Smooth muscle cell of trachea (primary cell): ENCODE results near the gene PFN4. TPM values are rescaled to one million over a fixed set of nuclear protein-coding genes. Genes with fewer than 3 reads are reported as not detected.

ENCODE experiments used
- total RNA-seq: library from RNA; depleted of rRNA; stranded (reverse); fragments of >200 nt; gene quantifications from 2 replicates; pipeline ENCODE4 v1.2.1, GENCODE V29; 2014

The PFN4 gene, protein sequence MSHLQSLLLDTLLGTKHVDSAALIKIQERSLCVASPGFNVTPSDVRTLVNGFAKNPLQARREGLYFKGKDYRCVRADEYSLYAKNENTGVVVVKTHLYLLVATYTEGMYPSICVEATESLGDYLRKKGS
- 0.44 and 0.83 TPM in 2 replicates for total RNA-seq

GRCh38 chr2:24123195-24123921 lies at the start of gene PFN4, which contains the start of gene FAM228B:
Gene PFN4, minus strand, starts transcription at chr2:24123334. Its CDS starts 799 bp downstream, at chr2:24122535.
Gene FAM228B, plus strand, starts transcription at chr2:24123469. Its CDS starts 893 bp downstream, at chr2:24124362.

GRCh38 chr2:24084386-24085199 lies 38.5 kb downstream of the PFN4 start, which contains the start of gene TP53I3:
Gene TP53I3, minus strand, starts transcription at chr2:24084834. Its CDS starts 508 bp downstream, at chr2:24084326.

GRCh38 chr2:24075915-24076848 lies 47.0 kb downstream of the PFN4 start, which contains the start of gene SF3B6:
Gene SF3B6, minus strand, starts transcription at chr2:24076326. Its CDS starts 97 bp downstream, at chr2:24076229.

Other genes starting within 250 kb of the PFN4 start
- 7.9 and 18.8 TPM in 2 replicates for gene ATAD2B, start 196.2 kb downstream of the PFN4 start, total RNA-seq
- gene UBXN2A, start 182.9 kb downstream of the PFN4 start, total RNA-seq = 13.4 and 13.5 TPM in 2 replicates
- 0.17 TPM in 1 of 2 replicates, not detected in the other for gene MFSD2B, start 113.2 kb downstream of the PFN4 start, total RNA-seq
- 11.2 and 12.2 TPM in 2 replicates for gene WDCP, start 75.9 kb downstream of the PFN4 start, total RNA-seq
- 10.1 and 10.9 TPM in 2 replicates for gene FKBP1B, start 73.6 kb downstream of the PFN4 start, total RNA-seq
- gene SF3B6, start 47.0 kb downstream of the PFN4 start, total RNA-seq = 101 and 194 TPM in 2 replicates
- gene TP53I3, start 38.5 kb downstream of the PFN4 start, total RNA-seq = 59.9 and 88.3 TPM in 2 replicates
- 6.3 and 9.3 TPM in 2 replicates for gene FAM228B, start 135 bp upstream of the PFN4 start, total RNA-seq
- gene FAM228A, start 51.7 kb upstream of the PFN4 start, total RNA-seq = 1.3 and 6.0 TPM in 2 replicates
- gene ITSN2, start 237.2 kb upstream of the PFN4 start, total RNA-seq = 33.7 and 36.2 TPM in 2 replicates